GM18526 (cell line): ENCODE measurements around the gene LRRIQ4.

Experiments used
- POLR2A ChIP-seq: IDR thresholded peaks from 3 replicates; pipeline ENCODE4 v1.6.1; 2011; ENCODE audit not compliant: insufficient read length; ENCODE audit errors: extremely low read depth

LRRIQ4 gene

DNA sequence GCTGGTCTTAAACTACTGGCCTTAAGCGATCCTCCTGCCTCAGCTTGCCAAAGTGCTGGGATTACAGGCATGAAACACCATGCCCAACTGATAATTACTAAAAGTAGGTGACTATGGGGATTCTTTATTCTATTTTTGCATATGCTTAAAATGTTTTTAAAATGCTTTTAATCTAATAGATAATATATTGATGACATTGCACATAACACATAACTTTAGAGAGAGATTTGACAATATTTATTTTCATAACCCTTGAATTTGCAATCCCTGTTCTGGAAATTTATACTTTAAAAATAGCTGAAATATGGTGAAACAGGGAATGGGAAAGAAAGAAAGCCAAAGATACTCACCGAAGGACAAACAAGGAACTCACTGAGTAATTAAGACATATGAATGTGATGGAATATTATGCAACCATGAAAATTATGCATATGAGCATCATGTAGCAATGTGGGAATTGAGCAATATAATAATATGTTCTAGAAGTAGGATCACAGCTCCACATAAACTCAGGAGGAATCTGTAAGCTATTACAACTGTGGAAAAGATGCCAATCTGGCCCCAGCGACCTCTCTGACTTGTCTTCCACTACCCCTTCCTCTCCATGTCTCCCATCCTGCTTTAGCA, 55.0 kb downstream of the LRRIQ4 start:
- no peak for TF ChIP-seq POLR2A

DNA sequence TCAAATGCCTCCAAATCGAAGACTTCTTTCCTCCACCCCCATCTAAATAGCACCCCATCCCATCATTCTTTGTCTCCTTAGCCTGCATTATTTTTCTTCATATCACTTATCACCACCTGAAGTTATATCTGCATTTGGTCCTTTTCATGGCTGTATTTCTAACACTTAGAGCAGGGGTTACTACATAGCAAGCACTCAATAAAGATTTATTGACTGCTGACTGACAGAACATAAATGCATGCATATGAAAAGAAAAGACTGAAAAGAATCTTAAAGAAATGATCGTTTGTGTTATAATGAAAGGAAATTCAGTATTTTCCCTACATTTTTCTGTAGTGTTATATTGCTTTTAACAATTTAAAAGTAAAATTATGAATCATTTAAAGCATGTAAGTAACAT, 55.7 kb downstream of the LRRIQ4 start:
- no peak for TF ChIP-seq POLR2A

DNA sequence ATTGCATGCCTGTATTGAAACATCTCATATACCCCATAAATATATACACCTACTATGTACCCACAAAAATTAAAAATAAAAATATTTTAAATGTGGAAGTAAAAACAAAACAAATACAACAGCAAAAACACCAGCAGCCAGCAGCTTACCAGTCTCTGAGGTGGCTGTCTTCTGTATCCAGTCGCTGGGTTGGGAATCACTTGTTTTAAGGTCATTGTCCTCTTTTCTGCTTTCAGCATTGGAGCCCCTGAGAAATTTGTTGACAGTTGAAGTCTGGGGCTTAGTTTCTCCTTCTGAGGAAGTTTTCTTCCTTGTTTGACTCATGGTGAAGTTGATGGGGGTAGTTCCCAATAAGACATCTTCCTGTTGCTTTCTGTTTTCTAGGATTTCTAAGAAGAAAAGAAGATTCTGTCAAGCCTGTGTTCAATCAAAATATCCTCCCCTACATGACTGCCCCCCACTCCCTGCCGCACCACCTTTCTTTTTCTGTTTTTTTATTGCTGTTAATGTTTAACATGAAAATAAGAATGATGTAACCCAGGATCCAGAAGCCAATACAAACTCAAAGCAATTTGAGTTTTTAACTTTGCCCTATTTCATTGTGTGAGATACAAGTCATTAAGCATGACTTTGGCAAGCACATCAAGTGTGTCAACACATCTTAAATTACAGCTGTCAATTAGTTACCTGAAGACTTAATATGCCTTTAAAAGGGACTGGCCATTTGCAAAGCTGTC, 57.0 kb downstream of the LRRIQ4 start, which contains the start of gene LRRC31:
LRRC31 (minus strand) TSS at position 452 of the 737 bp plus-strand sequence; CDS start at position 324, 128 bp downstream.
- TF ChIP-seq POLR2A = no peak

DNA sequence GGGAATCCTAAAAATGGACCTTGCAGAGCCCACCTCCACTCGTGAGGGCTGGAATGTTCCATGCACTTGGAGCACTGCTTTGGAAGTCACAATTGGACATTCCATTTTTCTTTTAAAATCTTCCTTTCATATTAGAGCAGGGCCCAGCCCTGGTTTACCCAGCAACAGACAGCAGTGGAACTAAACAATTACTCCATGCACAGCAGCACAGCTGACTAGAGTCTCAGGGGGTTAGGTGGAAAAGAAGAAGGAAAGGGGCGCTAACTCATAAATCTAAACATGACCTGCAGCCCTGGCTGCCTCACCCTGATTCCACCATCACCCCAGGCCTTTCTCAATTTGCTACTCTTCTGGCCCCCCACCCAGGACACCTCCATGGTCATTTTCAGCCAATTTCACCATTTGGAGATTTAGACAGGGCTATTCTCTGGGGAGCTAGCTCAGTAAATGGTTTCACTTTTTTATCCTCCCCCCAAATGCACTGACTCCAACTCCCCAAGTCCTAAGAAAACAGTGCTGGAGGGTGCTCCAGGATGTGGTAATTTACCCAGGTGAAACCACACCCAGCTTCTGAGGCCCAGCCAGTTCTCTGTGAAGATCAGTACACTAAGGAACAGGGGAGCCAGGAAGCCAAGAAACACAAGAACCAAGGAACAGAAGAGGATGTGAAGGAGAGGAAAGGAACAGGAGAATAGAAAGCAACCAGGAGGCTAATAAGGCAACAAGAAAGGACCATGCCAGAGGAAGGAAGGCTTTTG, 58.6 kb downstream of the LRRIQ4 start:
- no peak for TF ChIP-seq POLR2A

- no peak for TF ChIP-seq POLR2A
Measured at GRCh38 chr3:169879013-169879557, 66.4 kb downstream of the LRRIQ4 start.

DNA sequence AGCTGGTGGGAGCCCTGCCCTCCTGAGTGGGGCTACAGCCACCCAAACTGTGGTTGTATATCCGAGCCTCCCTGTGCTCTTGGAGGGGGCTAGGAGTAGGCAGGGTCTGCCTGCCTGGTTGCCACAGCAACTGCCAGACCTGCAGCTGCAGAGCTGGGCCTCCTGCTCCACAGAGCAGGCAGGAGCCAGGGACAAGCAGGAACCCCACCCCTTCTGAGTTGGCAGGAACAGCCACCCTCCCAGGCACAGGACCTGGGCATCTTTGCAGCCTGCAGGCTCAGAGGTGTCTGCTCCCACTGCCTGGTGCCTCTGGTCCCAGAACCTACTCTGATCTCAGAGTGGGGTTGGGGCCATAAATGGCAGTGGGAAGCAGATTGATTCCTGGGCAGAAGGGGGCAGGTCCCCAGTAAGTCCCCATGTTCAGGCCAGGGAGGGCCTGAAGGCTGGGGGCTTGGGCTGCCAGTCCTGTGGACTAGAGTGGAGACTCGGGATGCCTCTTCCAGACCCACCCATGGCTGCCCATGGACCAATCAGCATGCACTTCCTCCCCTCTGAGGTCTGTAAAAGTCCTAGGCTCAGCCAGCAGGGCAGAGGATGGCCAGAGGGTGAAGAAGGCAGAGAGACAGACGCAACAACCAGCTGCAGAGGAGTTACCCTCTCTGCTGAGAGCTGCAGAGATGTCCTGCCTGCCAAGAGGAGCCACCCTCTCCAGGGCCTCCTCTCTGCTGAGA, 67.3 kb downstream of the LRRIQ4 start:
- no peak for TF ChIP-seq POLR2A

GRCh38 chr3:169880576-169881250, 68.0 kb downstream of the LRRIQ4 start:
- no peak for TF ChIP-seq POLR2A

DNA sequence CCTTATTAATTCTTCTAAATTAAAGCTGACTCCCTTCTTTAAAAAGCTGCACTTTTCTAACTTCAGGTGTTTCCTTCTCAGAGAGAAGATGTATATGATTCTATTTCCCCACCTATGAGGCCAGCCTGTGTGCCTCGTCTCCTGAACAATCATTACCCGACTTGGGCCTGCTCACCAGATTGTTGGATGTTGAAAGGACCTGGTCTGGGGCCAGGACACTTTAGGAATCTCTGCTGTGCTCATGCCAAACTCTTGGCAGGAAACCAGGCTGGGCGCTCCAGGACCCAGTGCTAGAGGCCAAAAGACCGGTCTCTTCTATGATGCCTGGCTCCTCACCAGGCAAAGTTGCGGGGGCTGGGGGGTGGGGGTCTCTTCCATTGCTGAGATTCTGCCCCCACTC, 74.0 kb downstream of the LRRIQ4 start:
- no peak for TF ChIP-seq POLR2A
